Measurements from ENCODE around the gene MFAP2. TPM values are rescaled to one million over a fixed set of nuclear protein-coding genes. Genes with fewer than 3 reads are reported as not detected.
"Not testable (repeated sequence)": the region's sequence is repeated elsewhere in the genome, so short reads cannot be mapped to it uniquely, and the experiment has no call there.

MFAP2 gene
- total RNA-seq, 1 experiment from 2014 or later = 141 TPM

- peak; percentile 72 for ATAC-seq
- Mint-ChIP-seq H3K9me3 (no peaks in the 10 kb centered on the region), H3K4me1 (peaks cover 10% of the 10 kb centered on the region), H3K27ac (peak overlapping the region; percentile 45), H3K36me3 (peaks cover 43% of the 10 kb centered on the region), H3K4me3 (peak overlapping the region; percentile 40), H3K27me3 (ENCODE audit: low read depth) (no peaks in the 10 kb centered on the region)
- POLR2A ChIA-PET = no interaction called here
- DNase-seq (ENCODE audit: low spot score) = peak; percentile 71
- TF ChIP-seq SMAD3 (CRISPR knock-in tag; IDR thresholded peaks at IDR 0.05; ENCODE audit: borderline replicate concordance) (no peak), ZNF263 (CRISPR knock-in tag; IDR thresholded peaks at IDR 0.05; ENCODE audit: low read depth) (peak; percentile 28; the same call in 1 of the 2 replicates), ZNF423 (CRISPR knock-in tag; IDR thresholded peaks at IDR 0.05) (peak; percentile 55; the same call in 1 of the 2 replicates), ZNF281 (CRISPR knock-in tag; IDR thresholded peaks at IDR 0.05) (0 out of 2 replicates have a peak, but pooled peaks have one; percentile 49), JUN (CRISPR knock-in tag; IDR thresholded peaks at IDR 0.05) (no peak), ZNF121 (CRISPR knock-in tag; IDR thresholded peaks at IDR 0.05) (no peak), ZNF671 (CRISPR knock-in tag; IDR thresholded peaks at IDR 0.05) (no peak), ERG (CRISPR knock-in tag; IDR thresholded peaks at IDR 0.05) (no peak), TCF7 (CRISPR knock-in tag; IDR thresholded peaks at IDR 0.05; ENCODE audit: low read depth) (no peak), MAX (CRISPR knock-in tag; IDR thresholded peaks at IDR 0.05) (peak; percentile 15; the same call in 1 of the 2 replicates), EMX1 (CRISPR knock-in tag; IDR thresholded peaks at IDR 0.05) (no peak), USF1 (CRISPR knock-in tag; IDR thresholded peaks at IDR 0.05) (no peak), ETV6 (CRISPR knock-in tag; IDR thresholded peaks at IDR 0.05) (no peak), TP53 (CRISPR knock-in tag; IDR thresholded peaks at IDR 0.05) (0 out of 2 replicates have a peak, but pooled peaks have one; percentile 34), SP1 (CRISPR knock-in tag; conservative IDR thresholded peaks at IDR 0.05) (0 out of 2 replicates have a peak, but pooled peaks have one; percentile 10), GRHL2 (CRISPR knock-in tag; IDR thresholded peaks at IDR 0.05; ENCODE audit: insufficient replicate concordance, severe bottlenecking) (no peak), KAT7 (CRISPR knock-in tag; IDR thresholded peaks at IDR 0.05; ENCODE audit: borderline replicate concordance) (0 out of 2 replicates have a peak, but pooled peaks have one; percentile 38), NR2C2 (CRISPR knock-in tag; IDR thresholded peaks at IDR 0.05) (no peak), HMGA2 (CRISPR knock-in tag; IDR thresholded peaks at IDR 0.05) (no peak)
- CTCF ChIA-PET = interaction anchor here (0.7 to 2.6 kb wide), 11 partner anchors 9 to 318 kb away, joined by 3 to 11 read pairs (median 4); no protein-coding TSS in a partner anchor
Observed at GRCh38 chr1:16938351-16939321, 41.8 kb downstream of the MFAP2 start.

GRCh38 chr1:16936580-16936979 is 43.8 kb downstream of the MFAP2 start:
- DNase-seq (ENCODE audit: low spot score); H3K9me3 Mint-ChIP-seq; H3K4me3 Mint-ChIP-seq; POLR2A ChIA-PET; H3K27ac Mint-ChIP-seq; ATAC-seq; H3K27me3 Mint-ChIP-seq (ENCODE audit: low read depth): not testable (repeated sequence)
- CTCF ChIA-PET = interaction anchor here (1.2 kb wide), 1 partner anchor 316 kb away, joined by 3 read pairs; no protein-coding TSS in a partner anchor
- Mint-ChIP-seq H3K36me3 (peaks cover 28% of the 10 kb centered on the region), H3K4me1 (peaks cover 10% of the 10 kb centered on the region)

- peaks cover 10% of the 10 kb centered on the region for H3K4me1 Mint-ChIP-seq
- H3K36me3 Mint-ChIP-seq = peaks cover 35% of the 10 kb centered on the region
- H3K9me3 Mint-ChIP-seq; DNase-seq (ENCODE audit: low spot score); H3K27ac Mint-ChIP-seq; H3K27me3 Mint-ChIP-seq (ENCODE audit: low read depth); H3K4me3 Mint-ChIP-seq; POLR2A ChIA-PET; ATAC-seq: not testable (repeated sequence)
- CTCF ChIA-PET = interaction anchor here (0.7 kb wide), 1 partner anchor 303 kb away, joined by 3 read pairs; no protein-coding TSS in a partner anchor
Observed at GRCh38 chr1:16933945-16934344, 46.5 kb downstream of the MFAP2 start.

- ATAC-seq; POLR2A ChIA-PET; H3K27ac Mint-ChIP-seq; H3K4me1 Mint-ChIP-seq; DNase-seq (ENCODE audit: low spot score); H3K9me3 Mint-ChIP-seq; H3K27me3 Mint-ChIP-seq (ENCODE audit: low read depth); H3K4me3 Mint-ChIP-seq: not testable (repeated sequence)
- peaks cover 32% of the 10 kb centered on the region for H3K36me3 Mint-ChIP-seq
- CTCF ChIA-PET = interaction anchor here (0.6 to 2.4 kb wide), 5 partner anchors 16 to 51 kb away, joined by 3 to 9 read pairs (median 3); no protein-coding TSS in a partner anchor
Observed at GRCh38 chr1:16931206-16931934, 49.0 kb downstream of the MFAP2 start.
